Lung (tissue), 12 donors: Measurements from ENCODE around the gene MAML3. TPM values are rescaled to one million over a fixed set of nuclear protein-coding genes. Genes with fewer than 3 reads are reported as not detected.

Experiments used
- ATAC-seq: fragments of 200-7000 bp; cut with Tn5 transposase; one replicate; pipeline ENCODE4 v1.9.1; 2020; ENCODE audit warnings: moderate number of reproducible peaks; ENCODE audit not compliant: insufficient read depth, low FRiP score
- DNase-seq, 3 donors: peaks; one replicate each; pipeline ENCODE4 v3.0.0-alpha.2; 2013 to 2017
- H3K27ac ChIP-seq, 2 donors: one replicate each; pipeline ENCODE4 v1.5.1; 2013; ENCODE audit warnings: mild to moderate bottlenecking in 2 of 2, moderate library complexity in 2 of 2, control low read depth in 1 of 2, inconsistent platforms in 1 of 2, low read depth in 1 of 2, low read length in 1 of 2
- H3K27me3 ChIP-seq, 3 donors: one replicate each; pipeline ENCODE4 v1.5.1; 2013; ENCODE audit warnings: low read length in 2 of 3; ENCODE audit not compliant: control insufficient read depth in 3 of 3, insufficient read depth in 3 of 3
- H3K36me3 ChIP-seq, 4 donors: one replicate each; pipeline ENCODE4 v1.5.1; 2013; ENCODE audit warnings: low read length in 4 of 4, mild to moderate bottlenecking in 1 of 4, moderate library complexity in 1 of 4; ENCODE audit not compliant: control insufficient read depth in 4 of 4, insufficient read depth in 4 of 4
- H3K4me1 ChIP-seq, 5 donors: one replicate each; pipeline ENCODE4 v1.5.1; 2013; ENCODE audit warnings: low read length in 5 of 5, mild to moderate bottlenecking in 2 of 5, moderate library complexity in 1 of 5; ENCODE audit not compliant: control insufficient read depth in 5 of 5, insufficient read depth in 5 of 5
- H3K4me3 ChIP-seq: one replicate; pipeline ENCODE4 v1.5.1; 2013; ENCODE audit warnings: mild to moderate bottlenecking, control low read depth, moderate library complexity
- H3K9ac ChIP-seq, 2 donors: one replicate each; pipeline ENCODE4 v1.5.1; 2013; ENCODE audit warnings: low read length in 2 of 2, control low read depth in 1 of 2; ENCODE audit not compliant: insufficient read depth in 1 of 2
- H3K9me3 ChIP-seq, 4 donors: one replicate each; pipeline ENCODE4 v1.5.1; 2013; ENCODE audit warnings: low read length in 3 of 4, mild to moderate bottlenecking in 1 of 4, moderate library complexity in 1 of 4; ENCODE audit not compliant: control insufficient read depth in 4 of 4, insufficient read depth in 3 of 4
- CTCF ChIP-seq: IDR thresholded peaks from 2 replicates; pipeline ENCODE4 v1.5.1; 2012; ENCODE audit warnings: mild to moderate bottlenecking; ENCODE audit errors: control extremely low read depth, extremely low read depth
- WGBS, 2 donors: extraction: QIAGEN DNeasy Blood & Tissue Kit; methylation state at CpG; one replicate each; pipeline ENCODE4 v1.1.7; 2013; 5-methylcytosine and 5-hydroxymethylcytosine counted together
- polyA plus RNA-seq, 2 donors: library from polyadenylated mRNA; stranded (reverse); fragments of 200-250 nt; gene quantifications; one replicate each; pipeline ENCODE4 v1.2.1, GENCODE V29; 2013
- total RNA-seq, 2 donors: library from RNA; depleted of rRNA in 1 of 2; stranded (reverse); fragments of >200 nt in 1 of 2; gene quantifications; one replicate each; pipeline ENCODE4 v1.2.1, GENCODE V29; 2014 to 2021
- donor health status: control.
- donor health status: control.
- donor health status: Bipolar disorder and iron deficiency.
- donor health status: healthy.
- donor health status: DM: yes; HTN: yes; CAD: no.

The MAML3 gene
- total and polyA plus RNA-seq, 4 donors = 3.0 to 16.4 (median 8.5) TPM

DNA sequence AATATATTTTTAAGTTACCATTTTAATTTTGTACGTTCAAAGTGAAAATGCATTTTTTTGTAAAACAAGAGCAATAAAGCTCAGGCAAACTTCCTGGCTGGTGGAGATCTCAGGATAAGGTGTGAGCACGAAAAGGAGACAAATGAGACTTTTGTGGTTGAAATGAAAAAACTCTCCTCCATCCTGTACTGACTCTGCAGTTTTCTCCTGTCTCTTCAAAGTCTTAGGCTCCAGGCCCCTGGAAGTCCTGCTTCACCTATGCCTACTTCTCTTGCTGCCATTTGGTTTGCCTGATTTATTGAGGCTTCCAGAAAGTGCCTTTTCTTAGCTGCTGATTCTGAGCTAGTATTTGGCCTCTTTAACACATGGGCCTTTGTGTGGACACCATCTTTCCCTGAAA, 77.7 kb downstream of the MAML3 start:
- H3K9ac ChIP-seq = no peak overlapping the region
- WGBS, 2 donors = 41 to 69% methylated on average over 2 of the region's 2 CpGs
- H3K4me3 ChIP-seq = no peak overlapping the region
- H3K27ac ChIP-seq = no peak overlapping the region
- DNase-seq (no peak), ATAC-seq (no peak)
- no peaks in the 10 kb centered on the region for H3K36me3 ChIP-seq
- no peaks in the 10 kb centered on the region for H3K27me3 ChIP-seq
- no peak for TF ChIP-seq CTCF
- peaks cover 0 to 24% (median 19%) of the 10 kb centered on the region in 5 donors for H3K4me1 ChIP-seq
- no peaks in the 10 kb centered on the region for H3K9me3 ChIP-seq

GRCh38 chr4:140071806-140072205, 82.2 kb downstream of the MAML3 start:
- no peaks in the 10 kb centered on the region for H3K36me3 ChIP-seq
- no peak for ATAC-seq
- no peak overlapping the region for H3K27ac ChIP-seq
- H3K4me3 ChIP-seq = no peak overlapping the region
- no peaks in the 10 kb centered on the region for H3K27me3 ChIP-seq
- 26 to 38% methylated on average over 3 of the region's 3 CpGs for WGBS, 2 donors
- no peaks in the 10 kb centered on the region for H3K9me3 ChIP-seq
- H3K4me1 ChIP-seq = peaks cover 0 to 10% (median 0%) of the 10 kb centered on the region in 5 donors
- TF ChIP-seq CTCF = no peak
- no peak overlapping the region for H3K9ac ChIP-seq
- peak in 1 of 3 donors; percentile 38 for DNase-seq

DNA sequence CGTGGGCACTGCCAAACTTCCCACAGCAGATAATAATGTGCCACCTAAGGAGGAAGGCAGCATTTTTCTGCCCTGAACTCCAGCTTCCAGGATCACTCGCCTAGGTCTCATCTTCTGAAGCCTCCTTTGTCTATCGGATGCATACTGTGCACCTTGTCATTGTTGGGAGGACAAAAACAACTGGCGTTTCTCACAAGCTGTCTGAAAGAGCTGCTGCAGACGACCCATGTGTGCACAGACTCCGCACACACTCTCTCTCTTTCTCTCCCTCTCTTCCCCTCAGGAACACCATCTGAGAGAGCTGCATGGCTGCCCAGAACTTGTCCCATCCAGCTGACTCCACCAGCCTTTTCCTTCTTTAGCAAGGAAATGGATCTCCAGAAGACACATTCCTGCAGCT, 83.0 kb downstream of the MAML3 start:
- Histone ChIP-seq H3K27ac (no peak overlapping the region), H3K4me1 (peaks cover 0 to 10% (median 0%) of the 10 kb centered on the region in 5 donors), H3K27me3 (no peaks in the 10 kb centered on the region), H3K36me3 (no peaks in the 10 kb centered on the region), H3K4me3 (no peak overlapping the region), H3K9ac (no peak overlapping the region), H3K9me3 (no peaks in the 10 kb centered on the region)
- no peak for TF ChIP-seq CTCF
- DNase-seq (peak in 1 of 3 donors; percentile 34), ATAC-seq (no peak)
- WGBS, 2 donors = 70 to 82% methylated on average over 6 of the region's 6 CpGs

- DNase-seq (no peak), ATAC-seq (no peak)
- Histone ChIP-seq H3K9ac (no peak overlapping the region), H3K36me3 (no peaks in the 10 kb centered on the region), H3K27me3 (no peaks in the 10 kb centered on the region), H3K4me1 (peaks cover 0 to 10% (median 0%) of the 10 kb centered on the region in 5 donors), H3K4me3 (no peak overlapping the region), H3K9me3 (no peaks in the 10 kb centered on the region), H3K27ac (no peak overlapping the region)
- no peak for TF ChIP-seq CTCF
- WGBS, 2 donors = 70 to 71% methylated on average over 2 of the region's 2 CpGs
Measured at GRCh38 chr4:140070366-140070765, 83.6 kb downstream of the MAML3 start.
